HepG2 (cell line): ENCODE measurements around the gene RSAD1. TPM values are rescaled to one million over a fixed set of nuclear protein-coding genes. Genes with fewer than 3 reads are reported as not detected.
A peak's percentile ranks its signal among the peaks of the same experiment; 100 is the strongest.

Source experiments
- ASH2L ChIP-seq: fragments of 300-600, 200-600 bp; sonication (generic); IDR thresholded peaks from 2 replicates; pipeline ENCODE4 v1.7.0; 2017; ENCODE audit warnings: low read depth, mild to moderate bottlenecking, moderate library complexity, mixed read lengths, low read length; ENCODE audit not compliant: insufficient read length
- DNMT1 ChIP-seq: sonication (generic); formaldehyde crosslinking; IDR thresholded peaks from 2 replicates; pipeline ENCODE4 v1.5.1; 2020; ENCODE audit warnings: mild to moderate bottlenecking, missing genetic modification reagents
- DRAP1 ChIP-seq: IDR thresholded peaks from 2 replicates; pipeline ENCODE4 v1.6.1; 2016; ENCODE audit warnings: missing genetic modification reagents, missing compliant biosample characterization
- GLMP ChIP-seq: sonication (generic); formaldehyde crosslinking; IDR thresholded peaks from 2 replicates; pipeline ENCODE4 v1.9.0; 2021; ENCODE audit warnings: missing genetic modification reagents, mild to moderate bottlenecking, borderline replicate concordance
- GMEB2 ChIP-seq: IDR thresholded peaks from 2 replicates; pipeline ENCODE4 v1.6.1; 2016; ENCODE audit warnings: missing biosample characterization, missing genetic modification reagents, low read depth
- HNF4A ChIP-seq: sonication (generic); formaldehyde crosslinking; IDR thresholded peaks from 2 replicates; pipeline ENCODE4 v1.4.0; 2020; ENCODE audit warnings: missing genetic modification reagents
- HNRNPL ChIP-seq: fragments of 200-400 bp; formaldehyde crosslinking; IDR thresholded peaks from 2 replicates; pipeline ENCODE4 v1.6.1; 2017; ENCODE audit warnings: mild to moderate bottlenecking, low read depth, low read length
- HNRNPUL1 ChIP-seq: fragments of 200-400 bp; formaldehyde crosslinking; IDR thresholded peaks from 2 replicates; pipeline ENCODE4 v1.6.1; 2017; ENCODE audit warnings: low read depth, mild to moderate bottlenecking, low read length, moderate library complexity
- KDM5A ChIP-seq: fragments of 200-600 bp; sonication (generic); IDR thresholded peaks from 2 replicates; pipeline ENCODE4 v1.7.0; 2018; ENCODE audit warnings: antibody characterized with exemption, mild to moderate bottlenecking, low read length, borderline replicate concordance
- MATR3 ChIP-seq: sonication (generic); formaldehyde crosslinking; IDR thresholded peaks from 2 replicates; pipeline ENCODE4 v1.4.0; 2020; ENCODE audit warnings: missing genetic modification reagents
- MYC ChIP-seq: sonication (generic); formaldehyde crosslinking; IDR thresholded peaks from 2 replicates; pipeline ENCODE4 v1.9.0; 2021; ENCODE audit warnings: missing genetic modification reagents, borderline replicate concordance
- PAWR ChIP-seq: sonication (generic); formaldehyde crosslinking; IDR thresholded peaks from 2 replicates; pipeline ENCODE4 v1.4.0; 2020; ENCODE audit warnings: missing genetic modification reagents, mild to moderate bottlenecking, borderline replicate concordance
- POLR2A ChIP-seq, 2 experiments: IDR thresholded peaks; 2 replicates each; pipeline ENCODE4 v1.6.1; 2011; ENCODE audit warnings: low read depth in 2 of 2, low read length in 2 of 2, mild to moderate bottlenecking in 1 of 2, moderate library complexity in 1 of 2; ENCODE audit not compliant: insufficient read depth in 1 of 2
- RNF2 ChIP-seq: fragments of 450-650 bp; conservative IDR thresholded peaks from 2 replicates; pipeline ENCODE4 v1.6.1; 2016; ENCODE audit warnings: low read depth
- SP2 ChIP-seq: sonication (generic); formaldehyde crosslinking; IDR thresholded peaks from 2 replicates; pipeline ENCODE4 v1.5.1; 2020; ENCODE audit warnings: mild to moderate bottlenecking, missing genetic modification reagents
- SRY ChIP-seq: sonication (generic); formaldehyde crosslinking; IDR thresholded peaks from 2 replicates; pipeline ENCODE4 v1.8.0; 2022; ENCODE audit warnings: mild to moderate bottlenecking, missing genetic modification reagents
- TARDBP ChIP-seq: sonication (generic); formaldehyde crosslinking; IDR thresholded peaks from 2 replicates; pipeline ENCODE4 v1.8.0; 2022; ENCODE audit warnings: mild to moderate bottlenecking, missing genetic modification reagents
- ZIK1 ChIP-seq: sonication (generic); formaldehyde crosslinking; IDR thresholded peaks from 2 replicates; pipeline ENCODE4 v1.5.0; 2020; ENCODE audit warnings: mild to moderate bottlenecking, low read depth, missing genetic modification reagents, borderline replicate concordance
- ZMYM2 ChIP-seq: sonication (generic); formaldehyde crosslinking; IDR thresholded peaks from 2 replicates; pipeline ENCODE4 v1.8.0; 2022; ENCODE audit warnings: mild to moderate bottlenecking, missing genetic modification reagents
- ZNF510 ChIP-seq: sonication (generic); formaldehyde crosslinking; IDR thresholded peaks from 2 replicates; pipeline ENCODE4 v1.4.0; 2020; ENCODE audit warnings: low read depth, mild to moderate bottlenecking, missing genetic modification reagents
- ZNF530 ChIP-seq: sonication (generic); formaldehyde crosslinking; IDR thresholded peaks from 2 replicates; pipeline ENCODE4 v1.5.0; 2020; ENCODE audit warnings: low read depth, mild to moderate bottlenecking, missing genetic modification reagents
- ZNF552 ChIP-seq: sonication (generic); formaldehyde crosslinking; IDR thresholded peaks from 2 replicates; pipeline ENCODE4 v1.9.0; 2022; ENCODE audit warnings: missing genetic modification reagents, mild to moderate bottlenecking, borderline replicate concordance
- ZNF746 ChIP-seq: sonication (generic); formaldehyde crosslinking; IDR thresholded peaks from 2 replicates; pipeline ENCODE4 v1.8.0; 2022; ENCODE audit warnings: mild to moderate bottlenecking, missing genetic modification reagents
- ZNF83 ChIP-seq: sonication (generic); formaldehyde crosslinking; IDR thresholded peaks from 2 replicates; pipeline ENCODE4 v1.4.0; 2020; ENCODE audit warnings: missing genetic modification reagents, mild to moderate bottlenecking, borderline replicate concordance
- ZNF879 ChIP-seq: sonication (generic); formaldehyde crosslinking; IDR thresholded peaks from 2 replicates; pipeline ENCODE4 v1.8.1; 2023; ENCODE audit warnings: missing genetic modification reagents
- ZSCAN9 ChIP-seq: IDR thresholded peaks from 2 replicates; pipeline ENCODE4 v1.6.1; 2016; ENCODE audit warnings: borderline replicate concordance
- ZXDC ChIP-seq: sonication (generic); formaldehyde crosslinking; IDR thresholded peaks from 2 replicates; pipeline ENCODE4 v1.5.0; 2020; ENCODE audit warnings: mild to moderate bottlenecking, missing genetic modification reagents
- polyA plus RNA-seq, 8 experiments: library from polyadenylated mRNA; depleted of rRNA in 3 of 8; stranded (reverse) in 7 of 8; unstranded in 1 of 8; fragments of >200 nt; fragmentation: Illumina TruSeq in 4 of 8; extraction: Trizol in 4 of 8; gene quantifications; 2 replicates each; pipeline versions ENCODE4 v1.2.1 to v1.2.3, GENCODE V29; 2011 to 2016; ENCODE audit warnings: low read depth in 4 of 8, missing spikeins in 1 of 8, mixed read lengths in 1 of 8; ENCODE audit not compliant: insufficient read depth in 1 of 8
- total RNA-seq, 5 experiments: library from RNA; depleted of rRNA; stranded (reverse); fragments of >200 nt; fragmentation: Illumina TruSeq; extraction: Trizol; gene quantifications; 2 replicates each; pipeline ENCODE4 v1.2.3, GENCODE V29; 2016; ENCODE audit warnings: low read depth in 1 of 5

The RSAD1 gene
- total and polyA plus RNA-seq, 2 of the 13 experiments (the other 11 are each of a cell fraction or from before 2014, with no cell fraction given) = 22.7 to 27.7 TPM

GRCh38 chr17:50479522-50480141 is 972 bp downstream of the RSAD1 start (continued):
- 0 out of 2 replicates have a peak, but pooled peaks have one; percentile 32 for TF ChIP-seq ZIK1 (CRISPR knock-in tag)
- TF ChIP-seq ZMYM2 = no peak
- no peak for TF ChIP-seq POLR2A (IDR thresholded peaks at IDR 0.05; ENCODE audit: insufficient read depth in 1 of 2, low read depth in 2 of 2, low read length in 2 of 2)
- no peak for TF ChIP-seq ZNF879 (CRISPR knock-in tag)
- TF ChIP-seq ZNF530 = no peak
- peak; percentile 55; the same call in 1 of the 2 replicates for TF ChIP-seq MYC (CRISPR knock-in tag)
- TF ChIP-seq RNF2 = no peak
- no peak for TF ChIP-seq ZNF510 (CRISPR knock-in tag)
- no peak for TF ChIP-seq GLMP (CRISPR knock-in tag)
- no peak for TF ChIP-seq HNRNPUL1
- no peak for TF ChIP-seq ZNF552 (CRISPR knock-in tag)
- TF ChIP-seq HNRNPL = no peak
- TF ChIP-seq DNMT1 (CRISPR knock-in tag) = no peak
- TF ChIP-seq PAWR (CRISPR knock-in tag) = no peak
- peak; percentile 47; the same call in 1 of the 2 replicates for TF ChIP-seq DRAP1
- TF ChIP-seq ASH2L = no peak
- no peak for TF ChIP-seq ZXDC (CRISPR knock-in tag)
- TF ChIP-seq KDM5A = no peak
- TF ChIP-seq HNF4A (CRISPR knock-in tag) = no peak
- TF ChIP-seq MATR3 = no peak
- no peak for TF ChIP-seq SRY (CRISPR knock-in tag)
- no peak for TF ChIP-seq ZSCAN9
- TF ChIP-seq TARDBP (CRISPR knock-in tag) = no peak
- TF ChIP-seq GMEB2 (CRISPR knock-in tag) = no peak
- no peak for TF ChIP-seq ZNF746 (CRISPR knock-in tag)
- no peak for TF ChIP-seq SP2
- TF ChIP-seq ZNF83 (CRISPR knock-in tag) = no peak
